Type B pancreatic cell (in vitro differentiated cells): ENCODE results near the gene TOMM20. TPM values are rescaled to one million over a fixed set of nuclear protein-coding genes. Genes with fewer than 3 reads are reported as not detected.

ENCODE experiments used
- DNase-seq: peaks from one replicate; pipeline ENCODE4 v3.0.0; 2021; ENCODE audit warnings: mixed read lengths; ENCODE audit not compliant: unreplicated experiment; ENCODE audit errors: extremely low spot score
- H3K27ac Mint-ChIP-seq: 2 replicates; pipeline ENCODE4 v1.8.0; 2021; ENCODE audit warnings: mild to moderate bottlenecking, mixed read lengths
- H3K27me3 Mint-ChIP-seq: 2 replicates; pipeline ENCODE4 v1.8.0; 2021; ENCODE audit warnings: mixed read lengths
- H3K36me3 Mint-ChIP-seq: 2 replicates; pipeline ENCODE4 v1.8.0; 2021; ENCODE audit warnings: mixed read lengths
- H3K4me1 Mint-ChIP-seq: one replicate; pipeline ENCODE4 v1.8.0; 2021; ENCODE audit warnings: mixed read lengths; ENCODE audit not compliant: unreplicated experiment
- H3K4me3 Mint-ChIP-seq: 2 replicates; pipeline ENCODE4 v1.8.0; 2021; ENCODE audit warnings: mild to moderate bottlenecking, mixed read lengths
- H3K9me3 Mint-ChIP-seq: 2 replicates; pipeline ENCODE4 v1.8.0; 2021; ENCODE audit warnings: mixed read lengths
- CTCF ChIP-seq: fragments of 200-600 bp; sonication (generic); conservative IDR thresholded peaks from 2 replicates; pipeline ENCODE4 v1.5.0; 2021; ENCODE audit warnings: antibody characterized with exemption, mild to moderate bottlenecking
- total RNA-seq: library from RNA; stranded (reverse); gene quantifications from 2 replicates; pipeline ENCODE4 v1.2.1, GENCODE V29; 2021; ENCODE audit warnings: low replicate concordance

TOMM20 gene
- total RNA-seq, 1 donor from 2014 or later, result 119 TPM

GRCh38 chr1:235063068-235063765 lies 65.4 kb downstream of the TOMM20 start:
- Mint-ChIP-seq H3K9me3 (no peaks in the 10 kb centered on the region), H3K27me3 (no peaks in the 10 kb centered on the region), H3K27ac (peak overlapping the region; percentile 90), H3K4me1 (peaks cover 27% of the 10 kb centered on the region), H3K4me3 (no peak overlapping the region), H3K36me3 (no peaks in the 10 kb centered on the region)
- no peak for TF ChIP-seq CTCF
- DNase-seq, result no peak

DNA sequence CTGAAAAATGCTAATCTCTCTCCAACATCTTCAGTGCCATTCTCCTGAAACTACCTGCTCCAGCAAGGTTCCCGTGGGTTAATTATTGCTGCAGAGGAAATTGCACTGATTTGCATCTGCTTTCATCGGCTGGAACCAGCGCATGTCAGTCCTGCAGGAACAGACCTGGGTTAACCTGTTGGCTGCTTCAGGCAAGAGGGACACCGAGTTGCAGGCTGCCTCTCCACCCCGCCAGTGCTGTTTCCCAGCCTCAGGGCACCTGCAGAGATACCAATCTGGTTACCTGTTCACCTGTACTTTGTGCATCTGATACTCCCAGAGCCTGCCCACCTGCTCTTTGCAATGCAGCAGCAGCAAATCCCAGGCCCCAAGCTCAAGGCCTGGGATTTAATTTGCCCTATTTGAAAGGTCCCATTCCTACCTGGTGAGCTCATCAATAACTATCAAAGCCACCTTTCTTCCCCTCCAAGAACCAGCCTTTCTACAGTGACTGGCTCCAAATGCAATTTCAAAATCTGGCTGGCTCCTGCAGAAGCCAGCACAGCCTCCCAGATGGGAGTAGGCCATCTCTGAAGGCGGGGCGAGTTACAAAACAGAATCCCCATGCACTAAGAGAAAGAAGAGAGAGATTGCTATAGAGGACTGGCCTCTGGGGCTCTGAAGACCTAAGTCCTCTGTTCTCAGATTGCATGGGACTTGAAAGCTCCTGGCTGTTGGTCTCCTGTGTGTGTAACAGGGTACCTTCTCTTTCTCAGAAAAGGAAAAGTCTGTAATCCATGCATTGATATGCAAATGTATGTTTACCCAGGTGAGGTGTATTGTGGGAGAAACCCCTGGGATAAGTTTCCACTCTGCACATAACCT lies 67.8 kb downstream of the TOMM20 start:
- Mint-ChIP-seq H3K27me3 (no peaks in the 10 kb centered on the region), H3K4me1 (peaks cover 15% of the 10 kb centered on the region), H3K27ac (peak overlapping the region; percentile 90), H3K9me3 (no peaks in the 10 kb centered on the region), H3K36me3 (no peaks in the 10 kb centered on the region), H3K4me3 (peak overlapping the region; percentile 47)
- DNase-seq, result no peak
- no peak for TF ChIP-seq CTCF

Other genes with a start within 250 kb of the TOMM20 start
- gene RBM34, start 32.4 kb upstream of the TOMM20 start, total RNA-seq, result 74.9 and 83.5 TPM in 2 replicates
- gene ARID4B, start 199.3 kb upstream of the TOMM20 start, total RNA-seq, result 33.5 and 42.4 TPM in 2 replicates
- gene GGPS1, start 199.7 kb upstream of the TOMM20 start, total RNA-seq, result 33.9 and 45.5 TPM in 2 replicates
- gene TBCE, start 238.6 kb upstream of the TOMM20 start, total RNA-seq, result 25.2 and 30.3 TPM in 2 replicates